GM23338 (cell line): ENCODE measurements around the gene DTD1.

Source experiments
- NANOG ChIP-seq: IDR thresholded peaks from 2 replicates; pipeline ENCODE4 v1.6.1; 2016; ENCODE audit warnings: antibody characterized with exemption, borderline replicate concordance
- POLR2AphosphoS5 ChIP-seq: IDR thresholded peaks from 2 replicates; pipeline ENCODE4 v1.6.1; 2016; ENCODE audit warnings: antibody characterized with exemption, low read depth

- TF ChIP-seq NANOG (no peak), POLR2AphosphoS5 (no peak)
These were observed 146.8 kb downstream of the DTD1 start for GRCh38 chr20:18734525-18735189.
